Sigmoid colon (tissue), 4 donors: ENCODE measurements around the gene SNURF.

Experiments used
- CTCF ChIP-seq, 4 experiments: fragments of 450-650 bp in 3 of 4; fragments of 200-600 bp in 1 of 4; IDR thresholded peaks; one replicate each; pipeline ENCODE4 v1.5.1; 2016 to 2019; ENCODE audit warnings: antibody characterized with exemption in 4 of 4, mild to moderate bottlenecking in 3 of 4, moderate library complexity in 2 of 4
- EP300 ChIP-seq, 4 donors: sonication (generic); formaldehyde crosslinking; IDR thresholded peaks; one replicate each; pipeline ENCODE4 v1.6.1; 2017; ENCODE audit warnings: antibody characterized with exemption in 4 of 4
- POLR2A ChIP-seq, 2 donors: fragments of 450-650 bp; IDR thresholded peaks; one replicate each; pipeline ENCODE4 v1.6.1; 2016; ENCODE audit warnings: antibody characterized with exemption in 2 of 2, mild to moderate bottlenecking in 2 of 2, moderate library complexity in 2 of 2
- POLR2AphosphoS5 ChIP-seq, 4 donors: sonication (generic); formaldehyde crosslinking; IDR thresholded peaks; one replicate each; pipeline ENCODE4 v1.6.1; 2017; ENCODE audit warnings: antibody characterized with exemption in 4 of 4

GRCh38 chr15:24917431-24917830 is 37.4 kb upstream of the SNURF start:
- TF ChIP-seq POLR2A (IDR thresholded peaks at IDR 0.05) (no peak), CTCF (IDR thresholded peaks at IDR 0.05) (no peak), EP300 (IDR thresholded peaks at IDR 0.05) (no peak), POLR2AphosphoS5 (IDR thresholded peaks at IDR 0.05) (no peak)
